Hepatocyte (in vitro differentiated cells): ENCODE data around the gene PKLR. TPM values are rescaled to one million over a fixed set of nuclear protein-coding genes. Genes with fewer than 3 reads are reported as not detected.

Experiments used
- DNase-seq: peaks from one replicate; pipeline ENCODE4 v3.0.0-alpha.2; 2016; ENCODE audit warnings: low spot score
- H2AFZ ChIP-seq: fragments of 200-600 bp; sonication (generic); 2 replicates; pipeline ENCODE4 v1.6.0; 2016; ENCODE audit warnings: antibody characterized with exemption, mild to moderate bottlenecking
- H3K27ac ChIP-seq: fragments of 200-600 bp; sonication (generic); 2 replicates; pipeline ENCODE4 v1.5.1; 2016; ENCODE audit warnings: mild to moderate bottlenecking
- H3K27me3 ChIP-seq: fragments of 200-600 bp; sonication (generic); 2 replicates; pipeline ENCODE4 v1.6.1; 2016
- H3K36me3 ChIP-seq: fragments of 200-600 bp; sonication (generic); replicated peaks from 2 replicates; pipeline ENCODE4 v1.5.1; 2016; ENCODE audit warnings: low read depth; ENCODE audit not compliant: insufficient read depth
- H3K4me1 ChIP-seq: fragments of 200-600 bp; sonication (generic); 2 replicates; pipeline ENCODE4 v1.5.1; 2016; ENCODE audit warnings: mild to moderate bottlenecking, moderate library complexity; ENCODE audit not compliant: insufficient read depth
- H3K4me2 ChIP-seq: fragments of 200-600 bp; sonication (generic); 2 replicates; pipeline ENCODE4 v1.6.0; 2016
- H3K4me3 ChIP-seq: fragments of 200-600 bp; sonication (generic); 2 replicates; pipeline ENCODE4 v1.5.1; 2016; ENCODE audit warnings: mild to moderate bottlenecking
- H3K79me2 ChIP-seq: fragments of 200-600 bp; sonication (generic); 2 replicates; pipeline ENCODE4 v1.6.0; 2017; ENCODE audit warnings: mild to moderate bottlenecking
- H3K9me2 ChIP-seq: fragments of 200-600 bp; sonication (generic); replicated peaks from 2 replicates; pipeline ENCODE4 v1.6.0; 2017; ENCODE audit warnings: mild to moderate bottlenecking; ENCODE audit not compliant: insufficient read depth
- H3K9me3 ChIP-seq: fragments of 200-600 bp; sonication (generic); 2 replicates; pipeline ENCODE4 v1.5.1; 2016; ENCODE audit warnings: low read depth, mild to moderate bottlenecking
- H4K20me1 ChIP-seq: fragments of 200-600 bp; sonication (generic); 2 replicates; pipeline ENCODE4 v1.6.0; 2016; ENCODE audit warnings: mild to moderate bottlenecking; ENCODE audit not compliant: insufficient read depth, poor library complexity, severe bottlenecking
- EZH2 ChIP-seq: fragments of 200-600 bp; sonication (generic); IDR thresholded peaks from 2 replicates; pipeline ENCODE4 v1.6.1; 2016; ENCODE audit warnings: antibody characterized with exemption, mild to moderate bottlenecking, borderline replicate concordance
- EZH2phosphoT487 ChIP-seq: fragments of 200-600 bp; sonication (generic); IDR thresholded peaks from one replicate; pipeline ENCODE4 v1.6.1; 2018; ENCODE audit warnings: antibody characterized with exemption, mild to moderate bottlenecking, low read depth, moderate library complexity; ENCODE audit not compliant: unreplicated experiment, severe bottlenecking
- WGBS: methylation state at CpG from one replicate; pipeline ENCODE4 v1.1.6; 2016; ENCODE audit warnings: low lambda C conversion rate; ENCODE audit errors: missing lambda C conversion rate; 5-methylcytosine and 5-hydroxymethylcytosine counted together
- polyA plus RNA-seq: library from polyadenylated mRNA; unstranded; fragments of >200 nt; fragmentation: Nextera tagmentation; extraction: Ambion mirVana; gene quantifications from 2 replicates; pipeline ENCODE4 v1.2.1, GENCODE V29; 2016
- total RNA-seq: library from RNA; depleted of rRNA; stranded (reverse); fragments of >200 nt; gene quantifications from 2 replicates; pipeline ENCODE4 v1.2.3, GENCODE V29; 2014
- TF ChIP-seq, protein P1 (sequence below): fragments of 200-600 bp; sonication (generic); IDR thresholded peaks from 2 replicates; pipeline ENCODE4 v1.5.1; 2016; ENCODE audit warnings: antibody characterized with exemption, mild to moderate bottlenecking; ENCODE audit not compliant: poor library complexity

PKLR gene
- total and polyA plus RNA-seq, 2 experiments from 2014 or later = 10.9 to 13.3 TPM

DNA sequence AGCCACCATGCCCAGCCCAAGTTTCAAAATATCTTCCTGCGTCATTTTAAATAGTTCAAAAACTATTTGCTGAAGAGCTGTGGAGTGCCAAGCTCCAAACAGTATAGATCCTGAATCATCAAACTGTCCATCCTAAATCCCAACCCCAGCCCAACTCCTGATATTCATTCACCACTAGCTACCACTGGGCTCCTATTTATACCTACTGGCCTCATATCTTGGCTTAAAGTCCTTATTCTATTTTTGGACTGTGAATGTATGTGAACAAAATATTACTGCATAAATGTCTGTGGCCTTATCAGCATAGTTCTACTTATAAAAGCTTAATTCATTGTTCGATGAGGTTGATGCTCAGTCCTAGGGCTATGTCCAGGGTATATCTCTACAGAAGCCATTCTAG, 33.9 kb downstream of the PKLR start:
- DNase-seq = no peak
- Histone ChIP-seq H2AFZ (no peak overlapping the region), H3K9me2 (no peaks in the 10 kb centered on the region), H3K27me3 (no peaks in the 10 kb centered on the region), H3K4me2 (no peak overlapping the region), H3K4me1 (peaks cover 8% of the 10 kb centered on the region), H4K20me1 (peaks cover 11% of the 10 kb centered on the region), H3K27ac (no peak overlapping the region), H3K4me3 (no peak overlapping the region), H3K36me3 (no peaks in the 10 kb centered on the region), H3K79me2 (peaks cover 33% of the 10 kb centered on the region), H3K9me3 (no peaks in the 10 kb centered on the region)
- no peak for TF ChIP-seq EZH2
- TF ChIP-seq, protein P1, sequence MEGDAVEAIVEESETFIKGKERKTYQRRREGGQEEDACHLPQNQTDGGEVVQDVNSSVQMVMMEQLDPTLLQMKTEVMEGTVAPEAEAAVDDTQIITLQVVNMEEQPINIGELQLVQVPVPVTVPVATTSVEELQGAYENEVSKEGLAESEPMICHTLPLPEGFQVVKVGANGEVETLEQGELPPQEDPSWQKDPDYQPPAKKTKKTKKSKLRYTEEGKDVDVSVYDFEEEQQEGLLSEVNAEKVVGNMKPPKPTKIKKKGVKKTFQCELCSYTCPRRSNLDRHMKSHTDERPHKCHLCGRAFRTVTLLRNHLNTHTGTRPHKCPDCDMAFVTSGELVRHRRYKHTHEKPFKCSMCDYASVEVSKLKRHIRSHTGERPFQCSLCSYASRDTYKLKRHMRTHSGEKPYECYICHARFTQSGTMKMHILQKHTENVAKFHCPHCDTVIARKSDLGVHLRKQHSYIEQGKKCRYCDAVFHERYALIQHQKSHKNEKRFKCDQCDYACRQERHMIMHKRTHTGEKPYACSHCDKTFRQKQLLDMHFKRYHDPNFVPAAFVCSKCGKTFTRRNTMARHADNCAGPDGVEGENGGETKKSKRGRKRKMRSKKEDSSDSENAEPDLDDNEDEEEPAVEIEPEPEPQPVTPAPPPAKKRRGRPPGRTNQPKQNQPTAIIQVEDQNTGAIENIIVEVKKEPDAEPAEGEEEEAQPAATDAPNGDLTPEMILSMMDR = no peak
- TF ChIP-seq EZH2phosphoT487 = no peak
- WGBS = 100% methylated on average over 2 of the region's 2 CpGs

DNA sequence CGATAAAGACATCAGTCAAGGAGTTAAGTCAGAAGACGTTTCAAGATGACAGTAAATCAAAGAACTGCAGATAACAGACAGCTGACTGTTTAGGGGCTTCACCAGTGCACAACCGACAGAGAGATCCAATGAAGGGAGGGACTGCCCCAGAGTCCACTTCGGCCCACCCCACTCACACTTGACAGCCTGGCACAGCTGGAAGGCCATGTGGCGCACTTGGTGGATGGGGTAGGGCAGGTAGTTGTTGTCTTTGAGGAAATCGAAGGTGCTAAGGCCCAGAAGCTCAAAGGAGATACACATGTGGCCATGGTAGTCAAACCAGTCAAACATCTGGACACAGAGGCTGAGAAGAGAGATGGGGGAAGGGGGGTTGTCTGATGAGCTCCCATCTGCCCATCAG, 34.7 kb downstream of the PKLR start:
- H3K9me2 ChIP-seq = no peaks in the 10 kb centered on the region
- no peak overlapping the region for H3K4me3 ChIP-seq
- no peaks in the 10 kb centered on the region for H3K4me1 ChIP-seq
- DNase-seq = no peak
- 92% methylated on average over 6 of the region's 6 CpGs for WGBS
- H4K20me1 ChIP-seq = peaks cover 4% of the 10 kb centered on the region
- no peak overlapping the region for H2AFZ ChIP-seq
- H3K36me3 ChIP-seq = no peaks in the 10 kb centered on the region
- peaks cover 26% of the 10 kb centered on the region for H3K79me2 ChIP-seq
- TF ChIP-seq EZH2 = no peak
- no peak for TF ChIP-seq EZH2phosphoT487
- TF ChIP-seq, protein P1 = no peak
- no peaks in the 10 kb centered on the region for H3K9me3 ChIP-seq
- H3K27me3 ChIP-seq = no peaks in the 10 kb centered on the region
- no peak overlapping the region for H3K27ac ChIP-seq
- H3K4me2 ChIP-seq = no peak overlapping the region

DNA sequence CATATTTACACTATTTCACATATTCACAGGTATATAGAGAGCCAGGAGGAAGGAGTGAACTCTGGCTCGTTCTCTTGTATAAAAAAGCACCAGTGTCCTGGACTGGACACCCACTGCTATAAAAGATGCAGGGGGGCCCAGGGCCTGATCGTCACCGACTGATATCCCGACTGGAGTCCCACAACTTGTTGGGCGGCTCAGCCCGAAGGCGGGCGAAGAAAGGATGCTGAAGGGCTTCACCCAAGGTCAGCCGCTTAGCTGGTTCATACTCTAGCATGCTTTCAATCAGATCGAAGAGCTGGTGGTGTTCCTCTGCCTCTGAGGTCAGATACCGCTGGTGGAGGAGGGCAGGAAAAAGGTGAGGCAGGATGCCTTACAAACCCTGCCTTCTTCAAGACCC, 38.2 kb downstream of the PKLR start:
- Histone ChIP-seq H3K4me3 (no peak overlapping the region), H3K36me3 (no peaks in the 10 kb centered on the region), H3K9me3 (no peaks in the 10 kb centered on the region), H3K79me2 (peaks cover 25% of the 10 kb centered on the region), H3K27ac (peak overlapping the region; percentile 44), H3K4me1 (peaks cover 6% of the 10 kb centered on the region), H3K27me3 (no peaks in the 10 kb centered on the region), H4K20me1 (no peaks in the 10 kb centered on the region), H3K9me2 (no peaks in the 10 kb centered on the region), H2AFZ (no peak overlapping the region), H3K4me2 (no peak overlapping the region)
- DNase-seq = no peak
- whole genome bisulfite sequencing = 96% methylated on average over 11 of the region's 11 CpGs
- TF ChIP-seq EZH2 (no peak), EZH2phosphoT487 (no peak)

DNA sequence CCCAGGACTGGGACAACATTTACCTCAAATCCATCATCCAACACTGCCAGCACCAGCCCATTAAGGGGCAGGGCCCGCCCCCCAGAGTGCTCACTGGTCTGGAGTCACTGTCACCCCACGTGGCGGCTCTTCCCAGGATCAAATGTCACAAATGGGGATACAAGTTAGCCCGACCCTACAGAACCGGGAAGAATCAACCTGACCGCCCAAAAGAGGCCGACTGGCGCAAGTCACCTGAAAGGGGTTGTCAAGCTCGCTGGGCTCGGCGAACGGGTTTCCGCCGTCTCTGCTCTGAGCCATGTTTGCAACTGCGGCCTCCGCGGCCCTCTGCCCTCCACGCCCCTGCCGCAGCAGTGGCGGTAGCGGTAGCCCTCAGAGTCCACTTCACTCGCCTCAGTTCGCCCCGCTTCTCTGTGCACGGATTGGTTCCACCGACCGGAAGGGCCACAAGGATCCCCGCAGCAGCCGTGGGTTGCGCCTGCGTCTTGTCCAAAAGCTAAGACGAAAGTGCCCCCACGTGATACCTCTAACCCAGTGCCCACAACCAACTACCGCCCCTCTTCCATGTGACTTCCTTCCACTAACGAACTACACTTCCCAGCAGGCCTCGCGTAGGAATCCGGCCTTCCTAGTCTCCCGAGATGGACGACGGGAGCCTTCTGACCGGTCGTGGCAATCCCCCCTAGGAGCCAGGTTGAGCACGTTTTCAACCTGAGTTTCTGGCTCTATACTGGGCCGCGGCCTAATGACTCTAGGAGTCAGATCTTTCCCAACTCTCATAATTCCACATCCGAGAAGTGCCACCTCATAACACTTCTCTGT, 39.2 kb downstream of the PKLR start, which contains the start of gene SCAMP3:
Gene SCAMP3, minus strand, starts transcription at position 509 of the 822 bp plus-strand sequence. Its CDS starts 209 bp downstream, at position 300.
- peak within 1 kb of the TSS; percentile 98 for H3K4me2 ChIP-seq
- 1% methylated on average over 47 of the region's 47 CpGs for WGBS
- peaks cover 6% of the 10 kb centered on the region for H3K4me1 ChIP-seq
- H3K9me3 ChIP-seq = no peaks in the 10 kb centered on the region
- no peaks in the 10 kb centered on the region for H3K9me2 ChIP-seq
- H3K27me3 ChIP-seq = no peaks in the 10 kb centered on the region
- no peaks in the 10 kb centered on the region for H4K20me1 ChIP-seq
- peak; percentile 98 for DNase-seq
- no peaks in the 10 kb centered on the region for H3K36me3 ChIP-seq
- peak within 1 kb of the TSS; percentile 50 for H3K4me3 ChIP-seq
- H2AFZ ChIP-seq = peak within 1 kb of the TSS; percentile 20
- H3K79me2 ChIP-seq = peaks cover 25% of the 10 kb centered on the region
- H3K27ac ChIP-seq = peak within 1 kb of the TSS; percentile 54
- TF ChIP-seq EZH2 = no peak
- TF ChIP-seq, protein P1 = no peak
- no peak for TF ChIP-seq EZH2phosphoT487
